PFSK-1 (cell line): ENCODE measurements around the gene TCF12.

Experiments used
- POLR2AphosphoS5 ChIP-seq: IDR thresholded peaks from 2 replicates; pipeline ENCODE4 v1.6.1; 2012; ENCODE audit warnings: low read depth, mild to moderate bottlenecking, control low read depth, low read length, moderate library complexity
- REST ChIP-seq, 2 experiments: IDR thresholded peaks; 2 replicates each; pipeline versions ENCODE4 v1.6.1 to v1.8.0; 2011 to 2012; ENCODE audit warnings: low read depth in 2 of 2, low read length in 2 of 2, control low read depth in 1 of 2, inconsistent platforms in 1 of 2, mild to moderate bottlenecking in 1 of 2, moderate library complexity in 1 of 2; ENCODE audit not compliant: insufficient read depth in 1 of 2

- TF ChIP-seq REST (IDR thresholded peaks at IDR 0.05; ENCODE audit: insufficient read depth in 1 of 2, low read depth in 2 of 2, low read length in 2 of 2): no peak
- TF ChIP-seq POLR2AphosphoS5: no peak
Measured at GRCh38 chr15:57033715-57034439, 115.4 kb downstream of the TCF12 start.
